ENCODE results near the gene CFH.

DNA sequence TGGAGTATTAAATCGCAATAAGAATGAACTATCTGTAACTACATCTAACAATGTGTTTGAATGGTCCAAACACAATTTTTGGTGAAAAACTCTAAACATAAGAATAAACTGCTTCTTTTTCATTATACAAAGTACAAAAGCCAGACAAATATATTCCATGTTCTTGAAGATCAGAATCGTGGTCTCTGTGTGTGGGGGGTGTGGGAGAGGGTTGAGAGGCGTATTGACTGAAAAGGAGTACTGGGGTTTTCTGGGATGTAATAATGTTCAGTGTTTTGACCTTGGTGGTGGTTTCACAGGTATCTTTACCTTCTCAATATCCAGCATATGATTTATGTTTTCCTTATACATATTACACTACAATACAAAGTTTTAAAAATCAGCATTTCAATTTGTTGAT lies 764 bp upstream of the CFH start:
- TF ChIP-seq, protein P1, sequence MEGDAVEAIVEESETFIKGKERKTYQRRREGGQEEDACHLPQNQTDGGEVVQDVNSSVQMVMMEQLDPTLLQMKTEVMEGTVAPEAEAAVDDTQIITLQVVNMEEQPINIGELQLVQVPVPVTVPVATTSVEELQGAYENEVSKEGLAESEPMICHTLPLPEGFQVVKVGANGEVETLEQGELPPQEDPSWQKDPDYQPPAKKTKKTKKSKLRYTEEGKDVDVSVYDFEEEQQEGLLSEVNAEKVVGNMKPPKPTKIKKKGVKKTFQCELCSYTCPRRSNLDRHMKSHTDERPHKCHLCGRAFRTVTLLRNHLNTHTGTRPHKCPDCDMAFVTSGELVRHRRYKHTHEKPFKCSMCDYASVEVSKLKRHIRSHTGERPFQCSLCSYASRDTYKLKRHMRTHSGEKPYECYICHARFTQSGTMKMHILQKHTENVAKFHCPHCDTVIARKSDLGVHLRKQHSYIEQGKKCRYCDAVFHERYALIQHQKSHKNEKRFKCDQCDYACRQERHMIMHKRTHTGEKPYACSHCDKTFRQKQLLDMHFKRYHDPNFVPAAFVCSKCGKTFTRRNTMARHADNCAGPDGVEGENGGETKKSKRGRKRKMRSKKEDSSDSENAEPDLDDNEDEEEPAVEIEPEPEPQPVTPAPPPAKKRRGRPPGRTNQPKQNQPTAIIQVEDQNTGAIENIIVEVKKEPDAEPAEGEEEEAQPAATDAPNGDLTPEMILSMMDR (IDR thresholded peaks at IDR 0.05): no peak
- TF ChIP-seq EP300 (IDR thresholded peaks at IDR 0.05): no peak
- no peak for TF ChIP-seq POLR2A (IDR thresholded peaks at IDR 0.05)
